A673 (cell line): ENCODE measurements around the gene COL5A1. TPM values are rescaled to one million over a fixed set of nuclear protein-coding genes. Genes with fewer than 3 reads are reported as not detected.

Experiments used
- BruUV-seq: library from RNA; stranded (reverse); fragments of 400-500 nt; replicated peaks from 2 replicates; lab custom pipeline; 2021; lab: Mats Ljungman, UMichigan
- CTCF ChIA-PET: fragments of 300-600 bp; sonication (Branson Sonifier 250); formaldehyde crosslinking; loops from one replicate; lab custom pipeline; 2022; ENCODE audit warnings: antibody characterized with exemption; lab: Charles Lee
- POLR2A ChIA-PET: fragments of 300-600 bp; sonication (Branson Sonifier 250); formaldehyde crosslinking; loops from one replicate; lab custom pipeline; 2022; ENCODE audit warnings: antibody characterized with exemption; ENCODE audit not compliant: low non-redundant PET; lab: Charles Lee
- DNase-seq: peaks from one replicate; pipeline ENCODE4 v3.0.0-alpha.2; 2015; ENCODE audit warnings: low spot score
- H3K27ac ChIP-seq: fragments of 200-600 bp; sonication (generic); 2 replicates; pipeline ENCODE4 v1.5.1; 2016; ENCODE audit warnings: mixed run types, low read depth, mild to moderate bottlenecking, mixed read lengths, antibody characterized with exemption, low read length; ENCODE audit not compliant: poor library complexity, severe bottlenecking
- H3K27me3 ChIP-seq: fragments of 200-600 bp; sonication (generic); replicated peaks from 2 replicates; pipeline ENCODE4 v1.6.1; 2017; ENCODE audit warnings: mixed run types, low read depth, mild to moderate bottlenecking, mixed read lengths, antibody characterized with exemption, low read length; ENCODE audit not compliant: insufficient read depth, poor library complexity
- H3K36me3 ChIP-seq: fragments of 200-600 bp; sonication (generic); 2 replicates; pipeline ENCODE4 v1.6.1; 2016; ENCODE audit warnings: mixed run types, mild to moderate bottlenecking, mixed read lengths, antibody characterized with exemption, low read length; ENCODE audit not compliant: insufficient read depth, poor library complexity, severe bottlenecking
- H3K4me1 ChIP-seq: fragments of 200-600 bp; sonication (generic); 2 replicates; pipeline ENCODE4 v1.6.1; 2017; ENCODE audit warnings: mixed run types, mild to moderate bottlenecking, mixed read lengths, antibody characterized with exemption, low read length; ENCODE audit not compliant: insufficient read depth, poor library complexity, severe bottlenecking
- H3K4me3 ChIP-seq: fragments of 200-600 bp; sonication (generic); 2 replicates; pipeline ENCODE4 v1.5.1; 2016; ENCODE audit warnings: low read depth, mixed run types, mild to moderate bottlenecking, mixed read lengths, low read length; ENCODE audit not compliant: poor library complexity, severe bottlenecking
- H3K9me3 ChIP-seq: fragments of 200-600 bp; sonication (generic); 2 replicates; pipeline ENCODE4 v1.6.1; 2016; ENCODE audit warnings: mixed run types, low read depth, mild to moderate bottlenecking, mixed read lengths, antibody characterized with exemption, low read length; ENCODE audit not compliant: poor library complexity, severe bottlenecking
- EZH2 ChIP-seq: fragments of 200-600 bp; sonication (generic); IDR thresholded peaks from 2 replicates; pipeline ENCODE4 v1.6.1; 2017; ENCODE audit warnings: borderline replicate concordance, low read depth, mild to moderate bottlenecking, mixed read lengths, antibody characterized with exemption, low read length; ENCODE audit not compliant: poor library complexity, severe bottlenecking
- intact Hi-C: fragments of 100-400 bp; cut with micrococcal nuclease; formaldehyde crosslinking; loops from one replicate; pipeline ENCODE4 v1.10.0; 2022; ENCODE audit not compliant: unreplicated experiment
- total RNA-seq: library from RNA; stranded (reverse); gene quantifications from 2 replicates; pipeline ENCODE4 v1.2.3, GENCODE V29; 2021
- TF ChIP-seq, protein P1 (sequence below): fragments of 300-800, 200-600 bp; sonication (generic); conservative IDR thresholded peaks from 2 replicates; pipeline ENCODE4 v1.5.1; 2017; ENCODE audit warnings: low read depth, mild to moderate bottlenecking, antibody characterized with exemption, low read length, moderate library complexity, mixed read lengths

COL5A1 gene
- total RNA-seq, 1 experiment from 2014 or later, result 33.6 TPM

DNA sequence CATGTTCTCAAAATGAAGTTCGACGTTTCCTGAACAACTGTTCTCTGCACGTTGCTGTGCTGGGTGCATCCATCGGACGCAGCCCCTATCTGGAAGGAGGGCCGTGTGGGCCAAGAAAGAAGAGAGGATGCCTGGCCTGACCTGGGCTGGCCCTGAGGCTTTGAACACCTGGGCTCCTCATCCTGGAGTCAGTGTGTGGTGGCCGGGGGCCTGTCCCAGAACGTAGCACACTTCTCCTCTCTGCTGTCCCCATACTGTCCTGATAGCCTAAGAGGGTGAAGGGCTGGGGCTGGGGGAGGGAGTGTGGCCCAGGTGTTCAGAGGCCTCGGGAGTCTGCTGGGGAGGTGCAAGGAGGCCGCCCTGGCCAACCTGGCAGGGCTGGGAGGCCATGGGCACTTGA lies 21.5 kb downstream of the COL5A1 start:
- H3K27ac ChIP-seq, result no peak overlapping the region
- BruUV-seq, result no TSS peak
- no peak for TF ChIP-seq EZH2
- TF ChIP-seq, protein P1, sequence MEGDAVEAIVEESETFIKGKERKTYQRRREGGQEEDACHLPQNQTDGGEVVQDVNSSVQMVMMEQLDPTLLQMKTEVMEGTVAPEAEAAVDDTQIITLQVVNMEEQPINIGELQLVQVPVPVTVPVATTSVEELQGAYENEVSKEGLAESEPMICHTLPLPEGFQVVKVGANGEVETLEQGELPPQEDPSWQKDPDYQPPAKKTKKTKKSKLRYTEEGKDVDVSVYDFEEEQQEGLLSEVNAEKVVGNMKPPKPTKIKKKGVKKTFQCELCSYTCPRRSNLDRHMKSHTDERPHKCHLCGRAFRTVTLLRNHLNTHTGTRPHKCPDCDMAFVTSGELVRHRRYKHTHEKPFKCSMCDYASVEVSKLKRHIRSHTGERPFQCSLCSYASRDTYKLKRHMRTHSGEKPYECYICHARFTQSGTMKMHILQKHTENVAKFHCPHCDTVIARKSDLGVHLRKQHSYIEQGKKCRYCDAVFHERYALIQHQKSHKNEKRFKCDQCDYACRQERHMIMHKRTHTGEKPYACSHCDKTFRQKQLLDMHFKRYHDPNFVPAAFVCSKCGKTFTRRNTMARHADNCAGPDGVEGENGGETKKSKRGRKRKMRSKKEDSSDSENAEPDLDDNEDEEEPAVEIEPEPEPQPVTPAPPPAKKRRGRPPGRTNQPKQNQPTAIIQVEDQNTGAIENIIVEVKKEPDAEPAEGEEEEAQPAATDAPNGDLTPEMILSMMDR, result no peak
- DNase-seq, result no peak
- intact Hi-C loops, result no loop called here
- no peaks in the 10 kb centered on the region for H3K9me3 ChIP-seq
- ChIA-PET POLR2A (no interaction called here), CTCF (no interaction called here)
- no peaks in the 10 kb centered on the region for H3K36me3 ChIP-seq
- no peaks in the 10 kb centered on the region for H3K27me3 ChIP-seq
- no peak overlapping the region for H3K4me3 ChIP-seq
- no peaks in the 10 kb centered on the region for H3K4me1 ChIP-seq

- H3K9me3 ChIP-seq, result no peaks in the 10 kb centered on the region
- CTCF ChIA-PET, result no interaction called here
- POLR2A ChIA-PET, result no interaction called here
- intact Hi-C loops, result no loop called here
- H3K27me3 ChIP-seq, result no peaks in the 10 kb centered on the region
- H3K36me3 ChIP-seq, result no peaks in the 10 kb centered on the region
- no peak for DNase-seq
- no peaks in the 10 kb centered on the region for H3K4me1 ChIP-seq
- H3K27ac ChIP-seq, result no peak overlapping the region
- no TSS peak for BruUV-seq
- H3K4me3 ChIP-seq, result no peak overlapping the region
- no peak for TF ChIP-seq EZH2
- TF ChIP-seq, protein P1, result peak; percentile 40
Observed at GRCh38 chr9:134663753-134664415, 22.3 kb downstream of the COL5A1 start.

DNA sequence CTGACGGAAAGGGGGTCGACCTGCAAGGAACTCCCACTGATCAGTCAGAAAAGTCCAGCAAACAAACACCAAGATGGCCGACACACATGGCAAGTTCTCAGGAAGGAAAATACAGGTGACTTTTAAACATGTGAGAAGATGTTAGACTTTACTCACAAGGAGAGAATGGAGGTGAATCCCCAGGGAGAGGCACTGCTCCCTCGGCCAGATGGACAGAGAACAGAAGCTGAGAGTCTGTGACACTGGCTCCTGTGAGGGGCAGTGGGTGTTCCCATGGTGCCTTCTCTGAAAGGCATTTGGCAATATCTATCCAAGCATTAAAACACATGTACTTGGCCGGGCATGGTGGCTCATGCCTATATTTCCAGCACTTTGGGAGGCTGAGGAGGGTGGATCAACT lies 22.8 kb downstream of the COL5A1 start:
- CTCF ChIA-PET, result no interaction called here
- intact Hi-C loops, result no loop called here
- TF ChIP-seq EZH2, result no peak
- TF ChIP-seq, protein P1, result no peak

More for the DNA sequence above, 22.8 kb downstream of the COL5A1 start:
- no peak for DNase-seq
- no peaks in the 10 kb centered on the region for H3K9me3 ChIP-seq
- POLR2A ChIA-PET, result no interaction called here
- H3K36me3 ChIP-seq, result no peaks in the 10 kb centered on the region
- no TSS peak for BruUV-seq
- H3K4me3 ChIP-seq, result no peak overlapping the region
- no peaks in the 10 kb centered on the region for H3K4me1 ChIP-seq
- H3K27me3 ChIP-seq, result no peaks in the 10 kb centered on the region
- no peak overlapping the region for H3K27ac ChIP-seq
